Stomach (tissue), 4 donors: ENCODE results near the gene SPRY1.

Source experiments
- EP300 ChIP-seq: sonication (generic); formaldehyde crosslinking; IDR thresholded peaks from one replicate; pipeline ENCODE4 v1.6.1; 2017; ENCODE audit warnings: antibody characterized with exemption
- POLR2AphosphoS5 ChIP-seq, 3 donors: sonication (generic); formaldehyde crosslinking; IDR thresholded peaks; one replicate each; pipeline ENCODE4 v1.6.1; 2016; ENCODE audit warnings: antibody characterized with exemption in 3 of 3
- TF ChIP-seq, protein P1 (sequence below), 7 experiments: fragments of 450-650 bp in 4 of 7; fragments of 200-600 bp in 3 of 7; sonication (generic) in 3 of 7; IDR thresholded peaks; one replicate each; pipeline ENCODE4 v1.5.1; 2016 to 2019; ENCODE audit warnings: antibody characterized with exemption in 7 of 7, control low read depth in 2 of 7, mild to moderate bottlenecking in 1 of 7

DNA sequence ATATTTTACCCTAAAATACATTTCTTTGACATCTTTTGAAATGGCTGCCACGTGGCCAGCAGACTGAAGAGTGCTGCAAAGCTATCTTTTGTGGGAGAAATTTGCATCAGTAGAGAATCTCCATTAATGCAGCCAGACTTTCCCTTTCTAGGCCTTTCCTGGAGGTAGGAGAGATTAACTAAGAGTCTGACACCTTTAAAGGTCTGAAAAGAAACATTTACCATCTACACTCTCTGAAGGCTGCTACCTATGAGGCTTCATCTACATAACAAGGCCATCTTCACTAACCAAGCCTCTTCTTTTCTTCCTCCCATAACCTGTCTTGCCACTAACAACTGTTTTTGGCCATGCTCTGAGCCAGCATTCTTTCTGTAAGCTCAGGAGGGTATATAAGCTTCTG is 17.8 kb upstream of the SPRY1 start:
- TF ChIP-seq POLR2AphosphoS5 (IDR thresholded peaks at IDR 0.05) (no peak), EP300 (no peak)
- TF ChIP-seq, protein P1, sequence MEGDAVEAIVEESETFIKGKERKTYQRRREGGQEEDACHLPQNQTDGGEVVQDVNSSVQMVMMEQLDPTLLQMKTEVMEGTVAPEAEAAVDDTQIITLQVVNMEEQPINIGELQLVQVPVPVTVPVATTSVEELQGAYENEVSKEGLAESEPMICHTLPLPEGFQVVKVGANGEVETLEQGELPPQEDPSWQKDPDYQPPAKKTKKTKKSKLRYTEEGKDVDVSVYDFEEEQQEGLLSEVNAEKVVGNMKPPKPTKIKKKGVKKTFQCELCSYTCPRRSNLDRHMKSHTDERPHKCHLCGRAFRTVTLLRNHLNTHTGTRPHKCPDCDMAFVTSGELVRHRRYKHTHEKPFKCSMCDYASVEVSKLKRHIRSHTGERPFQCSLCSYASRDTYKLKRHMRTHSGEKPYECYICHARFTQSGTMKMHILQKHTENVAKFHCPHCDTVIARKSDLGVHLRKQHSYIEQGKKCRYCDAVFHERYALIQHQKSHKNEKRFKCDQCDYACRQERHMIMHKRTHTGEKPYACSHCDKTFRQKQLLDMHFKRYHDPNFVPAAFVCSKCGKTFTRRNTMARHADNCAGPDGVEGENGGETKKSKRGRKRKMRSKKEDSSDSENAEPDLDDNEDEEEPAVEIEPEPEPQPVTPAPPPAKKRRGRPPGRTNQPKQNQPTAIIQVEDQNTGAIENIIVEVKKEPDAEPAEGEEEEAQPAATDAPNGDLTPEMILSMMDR (IDR thresholded peaks at IDR 0.05) = no peak
